SK-N-SH (cell line): ENCODE measurements around the gene MAN2C1. TPM values are rescaled to one million over a fixed set of nuclear protein-coding genes. Genes with fewer than 3 reads are reported as not detected.

ENCODE experiments used
- CTCF ChIA-PET: fragments of 300-600, 350-600 bp; formaldehyde crosslinking; extraction: SDS; loops from one replicate; lab custom pipeline; 2021; lab: Yijun Ruan, JAX
- POLR2A ChIA-PET: fragments of 350-600 bp; sonication (Branson Sonifier 250); formaldehyde crosslinking; extraction: SDS; loops from one replicate; lab custom pipeline; 2020; ENCODE audit warnings: antibody characterized with exemption, inconsistent platforms; lab: Yijun Ruan, JAX
- DNase-seq: peaks from one replicate; pipeline ENCODE4 v3.0.0; 2012
- H2AFZ ChIP-seq: fragments of 200-600 bp; sonication (generic); 2 replicates; pipeline ENCODE4 v1.8.1; 2016; ENCODE audit warnings: antibody characterized with exemption, mild to moderate bottlenecking, low read depth
- H3F3A ChIP-seq: fragments of 200-600 bp; sonication (generic); replicated peaks from 2 replicates; pipeline ENCODE3; 2016; ENCODE audit warnings: antibody characterized with exemption, mild to moderate bottlenecking; ENCODE audit not compliant: insufficient read depth
- H3K27ac ChIP-seq, 2 experiments: fragments of 200-500 bp in 1 of 2; fragments of 200-600 bp in 1 of 2; sonication (Bioruptor generic) in 1 of 2; sonication (generic), shearing (Covaris generic) in 1 of 2; 2 replicates each; pipeline versions ENCODE4 v1.5.1 to v1.6.1; 2014 to 2016; ENCODE audit warnings: low read depth in 2 of 2, inconsistent platforms in 1 of 2, low read length in 1 of 2, mild to moderate bottlenecking in 1 of 2, mixed read lengths in 1 of 2
- H3K27me3 ChIP-seq: fragments of 200-600 bp; sonication (generic), shearing (Covaris generic); 2 replicates; pipeline ENCODE4 v1.6.1; 2016; ENCODE audit warnings: mixed run types; ENCODE audit not compliant: insufficient read depth
- H3K36me3 ChIP-seq, 2 experiments: fragments of 200-500 bp in 1 of 2; fragments of 200-600 bp in 1 of 2; sonication (Bioruptor generic) in 1 of 2; sonication (generic) in 1 of 2; replicated peaks in 1 of 2; 2 replicates each; pipeline versions ENCODE3 to v1.5.1; 2014 to 2016; ENCODE audit warnings: low read length in 1 of 2, mild to moderate bottlenecking in 1 of 2; ENCODE audit not compliant: insufficient read depth in 2 of 2, control insufficient read depth in 1 of 2
- H3K4me1 ChIP-seq, 2 experiments: fragments of 200-500 bp in 1 of 2; fragments of 200-600 bp in 1 of 2; sonication (Bioruptor generic) in 1 of 2; sonication (generic), shearing (Covaris generic) in 1 of 2; 2 replicates each; pipeline versions ENCODE4 v1.5.1 to v1.6.1; 2014 to 2016; ENCODE audit warnings: low read depth in 1 of 2, low read length in 1 of 2, mixed run types in 1 of 2; ENCODE audit not compliant: insufficient read depth in 2 of 2, control insufficient read depth in 1 of 2
- H3K4me2 ChIP-seq: fragments of 200-600 bp; sonication (generic), shearing (Covaris generic); 2 replicates; pipeline ENCODE4 v1.6.1; 2017; ENCODE audit warnings: mixed run types
- H3K4me3 ChIP-seq, 2 experiments: fragments of 200-500 bp in 1 of 2; fragments of 200-600 bp in 1 of 2; sonication (Bioruptor generic) in 1 of 2; sonication (generic), shearing (Covaris generic) in 1 of 2; 2 replicates each; pipeline versions ENCODE4 v1.5.1 to v1.8.1; 2014 to 2016; ENCODE audit warnings: low read depth in 2 of 2, inconsistent platforms in 1 of 2, low read length in 1 of 2, mild to moderate bottlenecking in 1 of 2, mixed read lengths in 1 of 2, moderate library complexity in 1 of 2
- H3K79me2 ChIP-seq: fragments of 200-600 bp; sonication (generic); 2 replicates; pipeline ENCODE4 v1.8.1; 2017; ENCODE audit warnings: mild to moderate bottlenecking; ENCODE audit not compliant: insufficient read depth
- H3K9ac ChIP-seq: fragments of 200-600 bp; sonication (generic); 2 replicates; pipeline ENCODE4 v1.6.1; 2017; ENCODE audit warnings: mixed run types
- H3K9me2 ChIP-seq: fragments of 200-600 bp; sonication (generic); 2 replicates; pipeline ENCODE4 v1.6.1; 2017; ENCODE audit warnings: mixed run types
- H3K9me3 ChIP-seq: fragments of 200-600 bp; sonication (generic); 2 replicates; pipeline ENCODE4 v1.6.1; 2017; ENCODE audit warnings: mixed run types, mild to moderate bottlenecking, moderate library complexity
- H4K20me1 ChIP-seq: fragments of 200-600 bp; sonication (generic); 2 replicates; pipeline ENCODE4 v1.6.1; 2017; ENCODE audit warnings: mild to moderate bottlenecking, mixed run types; ENCODE audit not compliant: insufficient read depth
- ELF1 ChIP-seq: IDR thresholded peaks from 2 replicates; pipeline ENCODE4 v1.4.0; 2012
- EZH2phosphoT487 ChIP-seq: fragments of 200-600 bp; sonication (generic); IDR thresholded peaks from 2 replicates; pipeline ENCODE4 v1.6.1; 2017; ENCODE audit warnings: low read depth, mixed run types, mild to moderate bottlenecking, antibody characterized with exemption, moderate library complexity, borderline replicate concordance
- FOXJ3 ChIP-seq: sonication (generic); formaldehyde crosslinking; IDR thresholded peaks from 2 replicates; pipeline ENCODE4 v1.5.1; 2020; ENCODE audit warnings: mild to moderate bottlenecking, missing genetic modification reagents
- FOXM1 ChIP-seq: IDR thresholded peaks from 2 replicates; pipeline ENCODE4 v1.4.0; 2012; ENCODE audit warnings: low read depth, mild to moderate bottlenecking
- GABPA ChIP-seq: IDR thresholded peaks from 2 replicates; pipeline ENCODE4 v1.4.0; 2012; ENCODE audit warnings: low read depth, mild to moderate bottlenecking
- JUND ChIP-seq: IDR thresholded peaks from 2 replicates; pipeline ENCODE4 v1.4.0; 2012
- NFIC ChIP-seq: IDR thresholded peaks from 2 replicates; pipeline ENCODE4 v1.4.0; 2012; ENCODE audit warnings: borderline replicate concordance
- NRF1 ChIP-seq: IDR thresholded peaks from 2 replicates; pipeline ENCODE4 v1.6.1; 2012; ENCODE audit warnings: low read depth, mild to moderate bottlenecking, low read length
- RAD21 ChIP-seq: IDR thresholded peaks from 2 replicates; pipeline ENCODE4 v1.6.1; 2012; ENCODE audit warnings: mild to moderate bottlenecking, low read length
- RFX5 ChIP-seq: IDR thresholded peaks from 2 replicates; pipeline ENCODE4 v1.6.1; 2012; ENCODE audit warnings: mild to moderate bottlenecking, improper control_type of control experiment, low read length
- RXRA ChIP-seq: IDR thresholded peaks from 2 replicates; pipeline ENCODE4 v1.4.0; 2012; ENCODE audit warnings: low read depth, mild to moderate bottlenecking, borderline replicate concordance
- SIN3A ChIP-seq: IDR thresholded peaks from 2 replicates; pipeline ENCODE4 v1.6.1; 2012; ENCODE audit warnings: low read depth, mild to moderate bottlenecking, low read length, moderate library complexity, borderline replicate concordance
- SMC3 ChIP-seq: IDR thresholded peaks from 2 replicates; pipeline ENCODE4 v1.6.1; 2012; ENCODE audit warnings: low read depth, low read length, improper control_type of control experiment
- TAF1 ChIP-seq: IDR thresholded peaks from 2 replicates; pipeline ENCODE4 v1.6.1; 2012; ENCODE audit warnings: low read depth, mild to moderate bottlenecking, low read length, moderate library complexity, borderline replicate concordance
- TCF12 ChIP-seq: IDR thresholded peaks from 2 replicates; pipeline ENCODE4 v1.4.0; 2012
- YY1 ChIP-seq: IDR thresholded peaks from 2 replicates; pipeline ENCODE4 v1.4.0; 2012; ENCODE audit warnings: low read depth, mild to moderate bottlenecking
- WGBS: methylation state at CpG from one replicate; pipeline ENCODE4 v1.1.6; 2017; ENCODE audit warnings: low lambda C conversion rate; 5-methylcytosine and 5-hydroxymethylcytosine counted together
- polyA plus RNA-seq, 3 experiments: library from polyadenylated mRNA; depleted of rRNA; stranded (reverse); fragments of >200 nt; gene quantifications; 2 replicates each; pipeline ENCODE4 v1.2.3, GENCODE V29; 2012
- TF ChIP-seq, protein P1 (sequence below): IDR thresholded peaks from 2 replicates; pipeline ENCODE4 v1.4.0; 2012; ENCODE audit warnings: low read depth
- TF ChIP-seq, protein P2 (sequence below): IDR thresholded peaks from 2 replicates; pipeline ENCODE4 v1.6.1; 2012; ENCODE audit warnings: mild to moderate bottlenecking, low read depth, low read length, moderate library complexity
- TF ChIP-seq, protein P3 (sequence below): fragments of 150-350 bp; IDR thresholded peaks from 2 replicates; pipeline ENCODE4 v1.6.1; 2016; ENCODE audit warnings: mild to moderate bottlenecking, low read depth, low read length
- TF ChIP-seq, protein P4 (sequence below): fragments of 200-600 bp; sonication (generic); IDR thresholded peaks from 2 replicates; pipeline ENCODE4 v1.6.1; 2017; ENCODE audit warnings: antibody characterized with exemption, mild to moderate bottlenecking, moderate library complexity
- TF ChIP-seq, protein P5 (sequence below): IDR thresholded peaks from 2 replicates; pipeline ENCODE4; 2012
- TF ChIP-seq, protein P6 (sequence below): IDR thresholded peaks from 2 replicates; pipeline ENCODE4 v1.4.0; 2012; ENCODE audit warnings: low read depth, borderline replicate concordance

Gene MAN2C1
- polyA plus RNA-seq (2012; rRNA removed): 132 and 169 TPM in 2 replicates
- 8.8 and 16.5 TPM in 2 replicates for polyA plus RNA-seq (2012; cell fraction: cytosol; rRNA removed)
- 1,319 and 1,662 TPM in 2 replicates for polyA plus RNA-seq (2012; cell fraction: nucleus; rRNA removed)

DNA sequence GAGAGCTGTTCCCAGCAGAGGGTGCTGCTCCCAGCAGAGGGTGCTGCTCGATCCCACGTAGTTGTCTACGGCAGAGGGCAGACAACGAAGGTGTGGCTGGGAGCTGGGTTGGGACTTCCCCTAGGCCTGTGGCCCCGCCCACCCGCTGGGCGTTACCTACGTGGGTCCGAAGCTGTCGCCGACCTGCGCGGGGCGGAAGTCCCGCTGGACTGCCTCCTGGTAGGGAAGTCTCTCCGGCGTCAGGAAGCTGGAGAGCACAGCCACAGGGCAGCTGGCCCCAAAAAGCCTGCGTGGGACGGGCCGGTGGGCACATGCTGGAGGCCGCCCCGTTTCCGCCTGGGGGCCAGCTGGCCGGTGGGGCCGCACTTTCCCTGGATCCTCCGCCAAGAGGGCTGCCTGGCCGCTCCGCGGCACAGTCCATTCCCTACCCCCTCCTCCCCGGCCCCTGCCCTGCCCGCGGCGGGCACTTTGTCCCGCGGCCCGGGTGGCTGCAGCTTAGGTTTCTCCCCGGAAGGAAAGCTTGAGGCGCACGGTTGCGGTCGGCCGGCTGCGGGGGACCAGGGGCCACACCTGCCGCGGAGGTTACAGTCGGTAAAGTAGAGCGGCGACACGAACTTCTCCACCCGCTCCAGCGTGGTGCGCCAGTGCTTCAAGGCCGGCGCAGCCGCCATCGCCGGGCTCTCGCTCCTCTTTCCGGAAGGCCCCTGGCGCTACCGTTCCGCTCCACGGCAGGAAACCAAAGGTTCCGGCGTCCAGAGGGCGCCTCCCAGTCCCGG is at the start of gene MAN2C1:
TSS of gene MAN2C1 (minus strand) at position 695 of the 776 bp plus-strand sequence. CDS start at position 671, 24 bp downstream.
- Histone ChIP-seq H3K79me2 (peaks cover 40% of the 10 kb centered on the region), H3K36me3 (peaks cover 49 to 55% of the 10 kb centered on the region in 2 experiments), H3K4me2 (peak within 1 kb of the TSS; percentile 92), H3K4me1 (peaks cover 5 to 16% of the 10 kb centered on the region in 2 experiments; a peak in 3 of 4 replicates), H3K4me3 (peak within 1 kb of the TSS; percentile 73 to 92), H3F3A (peaks cover 10% of the 10 kb centered on the region), H3K9ac (peak within 1 kb of the TSS; percentile 96), H3K9me2 (no peaks in the 10 kb centered on the region), H3K9me3 (no peaks in the 10 kb centered on the region), H2AFZ (peak within 1 kb of the TSS; percentile 74; the same call in 1 of the 2 replicates), H3K27me3 (no peaks in the 10 kb centered on the region), H3K27ac (peak within 1 kb of the TSS; percentile 90 to 92), H4K20me1 (no peaks in the 10 kb centered on the region; the same call in 1 of the 2 replicates)
- WGBS: 2% methylated on average over 29 of the region's 67 CpGs
- CTCF ChIA-PET: interaction anchor here (0.5 to 3.5 kb wide), 49 partner anchors 9 to 845 kb away, joined by 3 to 29 read pairs (median 4); partner anchors contain the start of genes C15orf39, IMP3, NEIL1 and PPCDC
- peak; percentile 96 for DNase-seq
- POLR2A ChIA-PET: interaction anchor here (0.7 to 2.5 kb wide), 15 partner anchors 8 to 314 kb away, joined by 3 to 21 read pairs (median 6); partner anchors contain the start of genes COMMD4, IMP3, SIN3A and SNUPN
- TF ChIP-seq, protein P1, sequence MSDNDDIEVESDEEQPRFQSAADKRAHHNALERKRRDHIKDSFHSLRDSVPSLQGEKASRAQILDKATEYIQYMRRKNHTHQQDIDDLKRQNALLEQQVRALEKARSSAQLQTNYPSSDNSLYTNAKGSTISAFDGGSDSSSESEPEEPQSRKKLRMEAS: peak; percentile 69
- TF ChIP-seq RFX5 (no peak), EZH2phosphoT487 (no peak), RXRA (peak; percentile 34; the same call in 1 of the 2 replicates), RAD21 (peak; percentile 64), SIN3A (peak; percentile 81; the same call in 1 of the 2 replicates), NRF1 (peak; percentile 50), GABPA (peak; percentile 91), TAF1 (peak; percentile 99), FOXM1 (no peak), YY1 (peak; percentile 89), TCF12 (peak; percentile 37), ELF1 (peak; percentile 83), JUND (no peak), SMC3 (peak; percentile 74), FOXJ3 (CRISPR knock-in tag) (no peak), NFIC (0 out of 2 replicates have a peak, but pooled peaks have one; percentile 31)
- TF ChIP-seq, protein P2, sequence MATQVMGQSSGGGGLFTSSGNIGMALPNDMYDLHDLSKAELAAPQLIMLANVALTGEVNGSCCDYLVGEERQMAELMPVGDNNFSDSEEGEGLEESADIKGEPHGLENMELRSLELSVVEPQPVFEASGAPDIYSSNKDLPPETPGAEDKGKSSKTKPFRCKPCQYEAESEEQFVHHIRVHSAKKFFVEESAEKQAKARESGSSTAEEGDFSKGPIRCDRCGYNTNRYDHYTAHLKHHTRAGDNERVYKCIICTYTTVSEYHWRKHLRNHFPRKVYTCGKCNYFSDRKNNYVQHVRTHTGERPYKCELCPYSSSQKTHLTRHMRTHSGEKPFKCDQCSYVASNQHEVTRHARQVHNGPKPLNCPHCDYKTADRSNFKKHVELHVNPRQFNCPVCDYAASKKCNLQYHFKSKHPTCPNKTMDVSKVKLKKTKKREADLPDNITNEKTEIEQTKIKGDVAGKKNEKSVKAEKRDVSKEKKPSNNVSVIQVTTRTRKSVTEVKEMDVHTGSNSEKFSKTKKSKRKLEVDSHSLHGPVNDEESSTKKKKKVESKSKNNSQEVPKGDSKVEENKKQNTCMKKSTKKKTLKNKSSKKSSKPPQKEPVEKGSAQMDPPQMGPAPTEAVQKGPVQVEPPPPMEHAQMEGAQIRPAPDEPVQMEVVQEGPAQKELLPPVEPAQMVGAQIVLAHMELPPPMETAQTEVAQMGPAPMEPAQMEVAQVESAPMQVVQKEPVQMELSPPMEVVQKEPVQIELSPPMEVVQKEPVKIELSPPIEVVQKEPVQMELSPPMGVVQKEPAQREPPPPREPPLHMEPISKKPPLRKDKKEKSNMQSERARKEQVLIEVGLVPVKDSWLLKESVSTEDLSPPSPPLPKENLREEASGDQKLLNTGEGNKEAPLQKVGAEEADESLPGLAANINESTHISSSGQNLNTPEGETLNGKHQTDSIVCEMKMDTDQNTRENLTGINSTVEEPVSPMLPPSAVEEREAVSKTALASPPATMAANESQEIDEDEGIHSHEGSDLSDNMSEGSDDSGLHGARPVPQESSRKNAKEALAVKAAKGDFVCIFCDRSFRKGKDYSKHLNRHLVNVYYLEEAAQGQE: peak; percentile 78
- TF ChIP-seq, protein P3, sequence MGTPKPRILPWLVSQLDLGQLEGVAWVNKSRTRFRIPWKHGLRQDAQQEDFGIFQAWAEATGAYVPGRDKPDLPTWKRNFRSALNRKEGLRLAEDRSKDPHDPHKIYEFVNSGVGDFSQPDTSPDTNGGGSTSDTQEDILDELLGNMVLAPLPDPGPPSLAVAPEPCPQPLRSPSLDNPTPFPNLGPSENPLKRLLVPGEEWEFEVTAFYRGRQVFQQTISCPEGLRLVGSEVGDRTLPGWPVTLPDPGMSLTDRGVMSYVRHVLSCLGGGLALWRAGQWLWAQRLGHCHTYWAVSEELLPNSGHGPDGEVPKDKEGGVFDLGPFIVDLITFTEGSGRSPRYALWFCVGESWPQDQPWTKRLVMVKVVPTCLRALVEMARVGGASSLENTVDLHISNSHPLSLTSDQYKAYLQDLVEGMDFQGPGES: no peak
- TF ChIP-seq, protein P4, sequence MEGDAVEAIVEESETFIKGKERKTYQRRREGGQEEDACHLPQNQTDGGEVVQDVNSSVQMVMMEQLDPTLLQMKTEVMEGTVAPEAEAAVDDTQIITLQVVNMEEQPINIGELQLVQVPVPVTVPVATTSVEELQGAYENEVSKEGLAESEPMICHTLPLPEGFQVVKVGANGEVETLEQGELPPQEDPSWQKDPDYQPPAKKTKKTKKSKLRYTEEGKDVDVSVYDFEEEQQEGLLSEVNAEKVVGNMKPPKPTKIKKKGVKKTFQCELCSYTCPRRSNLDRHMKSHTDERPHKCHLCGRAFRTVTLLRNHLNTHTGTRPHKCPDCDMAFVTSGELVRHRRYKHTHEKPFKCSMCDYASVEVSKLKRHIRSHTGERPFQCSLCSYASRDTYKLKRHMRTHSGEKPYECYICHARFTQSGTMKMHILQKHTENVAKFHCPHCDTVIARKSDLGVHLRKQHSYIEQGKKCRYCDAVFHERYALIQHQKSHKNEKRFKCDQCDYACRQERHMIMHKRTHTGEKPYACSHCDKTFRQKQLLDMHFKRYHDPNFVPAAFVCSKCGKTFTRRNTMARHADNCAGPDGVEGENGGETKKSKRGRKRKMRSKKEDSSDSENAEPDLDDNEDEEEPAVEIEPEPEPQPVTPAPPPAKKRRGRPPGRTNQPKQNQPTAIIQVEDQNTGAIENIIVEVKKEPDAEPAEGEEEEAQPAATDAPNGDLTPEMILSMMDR: peak; percentile 75; the same call in 1 of the 2 replicates
- TF ChIP-seq, protein P5, sequence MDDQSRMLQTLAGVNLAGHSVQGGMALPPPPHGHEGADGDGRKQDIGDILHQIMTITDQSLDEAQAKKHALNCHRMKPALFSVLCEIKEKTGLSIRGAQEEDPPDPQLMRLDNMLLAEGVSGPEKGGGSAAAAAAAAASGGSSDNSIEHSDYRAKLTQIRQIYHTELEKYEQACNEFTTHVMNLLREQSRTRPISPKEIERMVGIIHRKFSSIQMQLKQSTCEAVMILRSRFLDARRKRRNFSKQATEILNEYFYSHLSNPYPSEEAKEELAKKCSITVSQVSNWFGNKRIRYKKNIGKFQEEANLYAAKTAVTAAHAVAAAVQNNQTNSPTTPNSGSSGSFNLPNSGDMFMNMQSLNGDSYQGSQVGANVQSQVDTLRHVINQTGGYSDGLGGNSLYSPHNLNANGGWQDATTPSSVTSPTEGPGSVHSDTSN: 0 out of 2 replicates have a peak, but pooled peaks have one; percentile 15
- TF ChIP-seq, protein P6, sequence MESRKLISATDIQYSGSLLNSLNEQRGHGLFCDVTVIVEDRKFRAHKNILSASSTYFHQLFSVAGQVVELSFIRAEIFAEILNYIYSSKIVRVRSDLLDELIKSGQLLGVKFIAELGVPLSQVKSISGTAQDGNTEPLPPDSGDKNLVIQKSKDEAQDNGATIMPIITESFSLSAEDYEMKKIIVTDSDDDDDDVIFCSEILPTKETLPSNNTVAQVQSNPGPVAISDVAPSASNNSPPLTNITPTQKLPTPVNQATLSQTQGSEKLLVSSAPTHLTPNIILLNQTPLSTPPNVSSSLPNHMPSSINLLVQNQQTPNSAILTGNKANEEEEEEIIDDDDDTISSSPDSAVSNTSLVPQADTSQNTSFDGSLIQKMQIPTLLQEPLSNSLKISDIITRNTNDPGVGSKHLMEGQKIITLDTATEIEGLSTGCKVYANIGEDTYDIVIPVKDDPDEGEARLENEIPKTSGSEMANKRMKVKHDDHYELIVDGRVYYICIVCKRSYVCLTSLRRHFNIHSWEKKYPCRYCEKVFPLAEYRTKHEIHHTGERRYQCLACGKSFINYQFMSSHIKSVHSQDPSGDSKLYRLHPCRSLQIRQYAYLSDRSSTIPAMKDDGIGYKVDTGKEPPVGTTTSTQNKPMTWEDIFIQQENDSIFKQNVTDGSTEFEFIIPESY: peak; percentile 60; the same call in 1 of the 2 replicates
